Activated CD4-positive, alpha-beta T cell treated with anti-CD3 and anti-CD28 coated beads for 24 hours (primary cell): ENCODE measurements around the gene ARID3A.

Experiments used
- DNase-seq, 2 donors: peaks; one replicate each; pipeline ENCODE4 v3.0.0-alpha.2; 2020; ENCODE audit warnings: low read depth in 2 of 2

Gene ARID3A

GRCh38 chr19:988081-988480 is 62.2 kb downstream of the ARID3A start:
- DNase-seq: no peak

GRCh38 chr19:988510-988909 is 62.7 kb downstream of the ARID3A start:
- DNase-seq: no peak

GRCh38 chr19:989381-990081 is 63.7 kb downstream of the ARID3A start:
- DNase-seq: no peak

- DNase-seq: no peak
Measured at GRCh38 chr19:990119-990571, 64.3 kb downstream of the ARID3A start.

DNA sequence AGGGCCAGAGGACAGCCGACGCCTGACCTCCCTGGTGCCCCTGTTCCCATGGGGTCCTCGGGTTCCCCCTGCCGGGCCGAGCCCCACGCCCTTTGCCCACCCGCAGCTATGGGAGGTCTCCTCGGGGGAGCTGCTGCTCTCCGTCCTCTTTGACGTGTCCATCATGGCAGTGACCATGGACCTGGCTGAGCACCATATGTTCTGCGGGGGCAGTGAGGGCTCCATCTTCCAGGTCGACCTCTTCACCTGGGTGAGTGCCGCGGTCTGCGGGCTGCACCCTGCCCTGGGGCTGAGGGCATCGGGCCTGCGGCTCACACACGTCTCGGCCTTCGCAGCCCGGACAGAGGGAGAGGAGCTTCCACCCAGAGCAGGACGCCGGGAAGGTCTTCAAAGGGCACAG is 64.9 kb downstream of the ARID3A start:
- no peak for DNase-seq

DNA sequence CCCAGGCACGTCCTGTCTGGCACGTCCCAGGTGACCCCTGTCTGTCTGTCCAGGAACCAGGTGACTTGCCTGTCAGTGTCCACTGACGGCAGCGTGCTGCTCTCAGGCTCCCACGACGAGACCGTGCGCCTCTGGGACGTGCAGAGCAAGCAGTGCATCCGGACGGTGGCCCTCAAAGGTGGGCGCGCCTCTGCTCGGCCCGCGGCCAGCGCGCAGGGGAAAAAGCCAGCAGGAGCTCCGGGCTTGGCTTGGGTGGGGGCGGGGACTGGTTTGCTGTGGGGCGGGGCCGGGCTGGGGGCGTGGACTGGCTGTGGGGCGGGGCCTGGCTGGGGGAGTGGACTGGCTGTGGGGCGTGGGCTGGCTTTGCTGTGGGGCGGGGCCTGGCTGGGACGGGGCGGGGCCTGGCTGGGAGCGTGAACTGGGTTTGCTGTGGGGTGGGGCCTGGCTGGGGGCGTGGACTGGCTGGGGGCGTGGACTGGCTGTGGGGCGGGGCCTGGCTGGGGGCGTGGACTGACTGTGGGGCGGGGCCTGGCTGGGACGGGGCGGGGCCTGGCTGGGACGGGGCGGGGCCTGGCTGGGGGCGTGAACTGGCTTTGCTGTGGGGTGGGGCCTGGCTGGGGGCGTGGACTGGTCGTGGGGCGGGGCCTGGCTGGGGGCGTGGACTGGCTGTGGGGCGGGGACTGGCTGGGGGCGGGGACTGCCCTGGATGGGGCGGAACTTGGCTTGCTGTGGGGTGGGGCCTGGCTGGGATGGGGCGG is 65.5 kb downstream of the ARID3A start:
- peak; percentile 48 to 64 for DNase-seq

GRCh38 chr19:991932-992669 is 66.3 kb downstream of the ARID3A start:
- DNase-seq: no peak

DNA sequence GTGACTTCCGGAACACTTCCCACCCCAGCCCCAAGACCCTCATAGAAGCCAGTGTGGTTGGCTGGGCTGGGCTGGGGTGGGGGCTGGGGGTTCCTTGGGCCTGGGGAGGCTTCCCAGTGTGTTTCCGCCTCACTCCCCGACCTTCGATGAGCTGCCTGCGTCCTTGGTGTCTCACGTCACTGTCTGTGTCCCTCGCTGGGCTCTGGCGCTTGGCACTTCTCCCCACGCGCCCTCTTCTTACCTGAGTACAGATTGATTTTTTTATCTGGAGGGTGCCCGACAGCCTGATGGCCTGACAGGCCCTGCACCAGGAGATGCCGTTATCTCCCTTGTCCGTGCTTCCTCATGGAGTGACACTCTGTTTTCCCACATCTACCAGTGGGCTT is 66.8 kb downstream of the ARID3A start:
- DNase-seq: no peak

DNA sequence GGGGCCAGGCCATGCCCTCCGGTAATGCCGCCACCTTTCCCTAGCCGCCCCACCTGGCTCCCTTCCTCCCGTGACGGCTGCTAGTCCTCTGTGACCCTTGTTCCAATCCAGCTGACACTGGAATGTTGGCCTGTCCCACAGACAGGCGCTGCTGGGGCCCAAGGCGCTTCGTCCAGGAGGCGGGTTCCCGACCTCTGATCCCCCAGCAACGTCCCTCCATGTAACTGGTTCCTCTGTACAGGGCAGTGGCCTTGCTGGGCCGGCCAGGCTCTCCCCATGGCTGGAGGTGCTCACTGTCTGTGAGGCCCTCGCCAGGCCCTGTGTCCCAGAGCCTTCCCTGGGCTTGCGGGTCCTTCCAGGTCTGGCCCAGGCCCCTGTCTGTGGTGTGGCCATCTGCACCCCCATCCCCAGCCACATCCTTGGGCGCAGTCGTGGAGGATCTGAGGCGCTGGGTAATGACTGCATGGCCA is 67.6 kb downstream of the ARID3A start:
- DNase-seq: no peak

- DNase-seq: no peak
Measured at GRCh38 chr19:993831-994393, 68.1 kb downstream of the ARID3A start.

DNA sequence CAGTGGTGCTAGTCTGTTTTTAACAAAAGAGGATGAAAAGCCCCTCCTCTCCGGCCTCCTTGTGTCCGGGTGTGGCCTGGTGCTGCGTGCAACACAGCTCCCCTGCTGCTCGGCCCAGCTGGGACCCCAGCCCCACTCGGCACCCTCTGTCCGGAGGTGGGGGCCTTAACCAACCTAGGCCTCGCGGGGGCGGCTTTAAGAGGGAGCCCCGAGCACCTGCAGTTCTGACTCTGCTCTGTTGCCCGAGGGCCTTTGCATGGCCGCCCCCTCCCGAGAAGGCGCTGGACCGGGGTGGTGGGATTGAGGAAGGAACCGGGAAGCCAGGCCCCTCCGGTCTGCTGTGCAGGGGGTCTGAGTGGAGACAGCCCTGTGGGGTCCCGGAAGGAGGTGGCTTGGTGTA is 68.7 kb downstream of the ARID3A start:
- DNase-seq: no peak

DNA sequence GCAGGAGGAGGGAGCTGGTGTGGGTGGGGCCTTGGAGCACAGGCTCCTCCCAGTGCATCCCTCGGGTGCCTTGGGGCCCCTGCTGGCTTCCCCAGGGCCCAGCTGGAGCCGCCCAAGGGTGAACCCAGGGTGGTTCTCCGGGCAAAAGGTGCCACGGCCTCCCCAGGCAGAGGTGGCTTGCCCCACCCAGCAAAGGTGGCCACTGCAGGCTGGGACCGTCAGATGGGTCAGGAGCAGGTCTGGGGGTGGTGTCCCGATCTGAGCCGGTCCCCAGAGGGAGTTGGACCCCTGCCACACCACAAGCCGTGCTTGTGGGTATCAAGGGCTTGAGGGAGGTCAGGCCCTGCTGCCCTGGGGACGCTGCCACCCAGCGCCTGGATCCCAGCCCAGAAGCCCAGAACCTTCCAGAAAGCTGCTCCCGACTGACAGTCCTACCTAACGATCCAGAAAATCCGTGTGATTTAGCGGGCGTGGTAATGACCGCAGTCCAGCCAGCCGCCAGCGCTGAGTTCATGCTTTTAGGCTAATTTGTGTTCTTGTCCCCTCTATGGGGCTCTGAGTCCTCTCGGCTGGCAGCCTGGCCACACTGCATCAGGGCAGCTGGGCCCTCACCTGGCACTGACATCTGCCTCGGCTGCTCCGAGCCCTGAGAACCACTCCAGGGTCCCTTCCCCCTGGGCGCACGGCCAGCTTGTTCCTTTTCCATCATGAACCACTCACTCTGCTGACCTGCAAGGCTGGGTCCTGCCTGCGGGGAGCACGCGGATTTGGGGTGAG is 69.4 kb downstream of the ARID3A start:
- no peak for DNase-seq

- DNase-seq: peak; percentile 37 to 38
Measured at GRCh38 chr19:996051-996838, 70.4 kb downstream of the ARID3A start.

DNA sequence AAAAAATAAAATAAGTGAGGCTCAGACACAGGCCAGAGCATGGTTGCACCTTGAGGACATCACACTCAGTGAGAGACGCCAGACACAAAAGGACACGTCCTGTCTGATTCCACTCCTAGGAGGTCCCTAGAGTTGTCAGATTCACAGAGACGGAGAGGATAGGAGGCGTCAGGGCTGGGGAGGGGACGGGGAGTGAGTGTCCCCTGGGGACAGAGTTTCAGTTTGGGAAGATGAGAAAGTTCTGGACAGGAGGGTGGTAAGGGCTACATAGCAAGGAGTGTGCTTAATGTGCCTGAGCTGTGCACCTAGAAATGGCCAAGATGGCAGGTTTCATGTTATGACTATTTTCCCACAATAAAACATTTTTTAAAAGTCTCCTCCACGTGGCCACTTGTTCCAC is 72.2 kb downstream of the ARID3A start:
- no peak for DNase-seq

- DNase-seq: no peak
Measured at GRCh38 chr19:999379-999719, 73.5 kb downstream of the ARID3A start.

DNA sequence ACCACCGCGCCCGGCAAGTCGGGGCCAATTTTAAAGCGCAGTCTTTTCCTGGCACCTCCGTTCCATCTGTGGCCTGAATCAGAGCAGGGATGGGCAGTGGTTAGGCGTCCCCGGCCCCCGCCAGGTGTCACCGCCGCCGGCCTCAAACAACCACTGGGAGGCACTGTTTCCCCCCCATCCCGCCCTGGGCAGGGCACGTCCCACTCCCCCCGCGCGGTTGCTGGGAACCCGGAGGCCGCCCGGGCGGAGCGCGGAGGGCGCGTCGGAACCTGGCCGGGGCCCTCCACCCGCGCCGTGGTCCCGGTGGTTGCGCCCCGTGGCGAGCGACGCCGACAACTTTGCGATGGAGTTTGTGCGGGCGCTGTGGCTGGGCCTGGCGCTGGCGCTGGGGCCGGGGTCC is 74.3 kb downstream of the ARID3A start, which contains the start of gene GRIN3B:
TSS of gene GRIN3B (plus strand) at position 325 of the 400 bp plus-strand sequence. CDS start at position 344, 19 bp downstream.
- peak; percentile 46 to 63 for DNase-seq

DNA sequence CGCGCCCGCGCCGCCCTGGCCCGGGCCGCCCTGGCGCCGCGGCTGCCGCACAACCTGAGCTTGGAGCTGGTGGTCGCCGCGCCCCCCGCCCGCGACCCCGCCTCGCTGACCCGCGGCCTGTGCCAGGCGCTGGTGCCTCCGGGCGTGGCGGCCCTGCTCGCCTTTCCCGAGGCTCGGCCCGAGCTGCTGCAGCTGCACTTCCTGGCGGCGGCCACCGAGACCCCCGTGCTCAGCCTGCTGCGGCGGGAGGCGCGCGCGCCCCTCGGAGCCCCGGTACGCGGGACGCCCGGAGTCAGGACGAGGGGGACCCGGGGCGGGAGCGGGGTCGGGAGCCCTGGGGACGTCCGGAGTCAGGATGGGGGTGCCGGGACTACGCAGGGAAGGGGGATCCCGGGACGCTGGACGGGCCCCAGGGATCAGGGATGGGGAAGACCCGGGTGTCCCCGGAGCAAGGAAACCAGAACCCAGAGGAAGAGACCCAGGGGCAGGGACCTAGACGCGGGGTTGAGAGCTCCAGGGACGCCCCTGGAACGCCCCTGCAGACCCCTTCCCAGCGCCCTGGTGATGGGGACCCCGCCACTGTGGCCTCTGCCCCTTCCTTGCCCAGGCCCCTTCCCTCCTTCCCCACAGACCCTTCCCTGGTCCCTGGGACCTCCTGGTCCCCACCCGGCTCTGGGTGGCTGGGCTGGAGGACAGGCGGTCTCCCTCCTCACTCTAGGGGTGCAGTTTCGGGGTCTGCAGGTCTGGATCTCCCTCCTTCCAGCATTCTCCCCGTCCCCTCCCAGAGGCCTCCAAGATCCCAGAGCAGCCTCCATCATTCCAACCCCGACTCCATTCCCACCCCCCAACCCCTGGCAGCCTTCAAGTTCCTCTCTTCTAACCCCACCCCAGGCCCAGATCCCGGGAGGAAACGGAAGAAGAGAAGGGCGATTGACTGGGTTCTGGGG is 75.0 kb downstream of the ARID3A start:
- no peak for DNase-seq

DNA sequence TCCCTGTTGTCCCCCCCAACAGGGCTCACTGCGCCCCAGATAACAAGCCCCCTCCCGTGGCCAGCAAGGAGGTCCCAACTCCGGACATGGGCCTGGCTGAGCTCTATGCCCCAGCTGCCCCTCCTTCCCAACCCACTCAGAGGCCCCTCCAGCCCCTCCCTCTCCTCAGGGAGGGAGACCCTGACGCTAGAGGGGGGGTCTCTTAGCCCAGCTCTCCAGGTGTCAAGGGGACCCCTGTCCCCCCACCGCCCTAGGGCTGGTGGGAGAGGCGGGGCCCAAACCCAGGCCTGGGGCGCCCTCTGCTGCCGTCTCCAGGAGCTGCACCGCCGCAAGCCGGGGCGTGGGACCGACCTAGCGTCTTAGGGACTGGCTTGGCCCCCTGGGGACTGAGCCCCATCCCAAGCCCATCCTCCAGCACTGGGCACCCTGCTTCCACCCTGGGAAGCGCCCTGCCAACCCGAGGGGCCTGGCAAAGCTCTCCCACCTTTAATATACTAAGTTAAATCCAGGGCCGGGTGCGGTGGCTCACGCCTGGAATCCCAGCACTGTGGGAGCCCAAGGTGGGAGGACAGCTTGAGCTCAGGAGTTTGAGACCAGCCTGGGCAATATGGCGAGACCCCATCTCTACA is 75.8 kb downstream of the ARID3A start:
- DNase-seq: peak; percentile 48 to 66

GRCh38 chr19:1002600-1002999 is 76.8 kb downstream of the ARID3A start:
- DNase-seq: no peak
